Right renal cortex interstitium (tissue), 3 donors: Measurements from ENCODE around the gene SPNS2. TPM values are rescaled to one million over a fixed set of nuclear protein-coding genes. Genes with fewer than 3 reads are reported as not detected.

Source experiments
- DNase-seq, 3 donors: peaks; one replicate each; pipeline ENCODE4 v3.0.0-alpha.2; 2013; ENCODE audit warnings: low read depth in 3 of 3, low spot score in 2 of 3
- polyA plus RNA-seq, 3 donors: library from polyadenylated mRNA; unstranded; fragments of 120-200 nt; gene quantifications; one replicate each; pipeline ENCODE4 v1.2.1, GENCODE V29; 2013; ENCODE audit not compliant: insufficient read length in 3 of 3

The SPNS2 gene
- polyA plus RNA-seq, 3 donors = 30.9 to 41.5 (median 37.0) TPM

- no peak for DNase-seq
Observed at GRCh38 chr17:4518901-4519300, 20.2 kb downstream of the SPNS2 start.

- no peak for DNase-seq
Observed at GRCh38 chr17:4519361-4519788, 20.7 kb downstream of the SPNS2 start.

GRCh38 chr17:4520060-4520893 is 21.6 kb downstream of the SPNS2 start:
- no peak for DNase-seq

- DNase-seq = no peak
Observed at GRCh38 chr17:4520894-4521600, 22.4 kb downstream of the SPNS2 start.

GRCh38 chr17:4522661-4523060 is 24.0 kb downstream of the SPNS2 start:
- DNase-seq = no peak

- DNase-seq = no peak
Observed at GRCh38 chr17:4523946-4524345, 25.3 kb downstream of the SPNS2 start.

- DNase-seq = no peak
Observed at GRCh38 chr17:4525691-4526397, 27.2 kb downstream of the SPNS2 start.

DNA sequence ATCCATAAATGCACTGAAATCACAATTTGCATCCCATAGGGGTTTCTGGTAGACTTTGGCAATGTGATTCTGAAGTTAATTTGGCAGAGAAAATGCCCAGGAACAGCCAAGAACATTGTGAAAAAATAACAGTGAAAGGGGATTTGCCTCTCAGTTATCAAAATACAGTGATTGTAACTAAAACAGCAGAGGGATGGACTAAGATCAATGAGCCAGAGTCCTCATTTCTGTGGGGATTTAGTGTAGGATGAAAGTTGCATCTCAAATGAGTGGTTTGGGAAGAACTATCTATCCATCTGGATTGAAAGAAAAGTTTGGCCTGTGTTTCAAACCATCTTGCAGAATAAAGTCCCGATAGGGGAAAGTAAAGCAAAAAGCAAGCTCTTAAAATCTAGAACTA is 28.5 kb downstream of the SPNS2 start:
- DNase-seq = no peak

DNA sequence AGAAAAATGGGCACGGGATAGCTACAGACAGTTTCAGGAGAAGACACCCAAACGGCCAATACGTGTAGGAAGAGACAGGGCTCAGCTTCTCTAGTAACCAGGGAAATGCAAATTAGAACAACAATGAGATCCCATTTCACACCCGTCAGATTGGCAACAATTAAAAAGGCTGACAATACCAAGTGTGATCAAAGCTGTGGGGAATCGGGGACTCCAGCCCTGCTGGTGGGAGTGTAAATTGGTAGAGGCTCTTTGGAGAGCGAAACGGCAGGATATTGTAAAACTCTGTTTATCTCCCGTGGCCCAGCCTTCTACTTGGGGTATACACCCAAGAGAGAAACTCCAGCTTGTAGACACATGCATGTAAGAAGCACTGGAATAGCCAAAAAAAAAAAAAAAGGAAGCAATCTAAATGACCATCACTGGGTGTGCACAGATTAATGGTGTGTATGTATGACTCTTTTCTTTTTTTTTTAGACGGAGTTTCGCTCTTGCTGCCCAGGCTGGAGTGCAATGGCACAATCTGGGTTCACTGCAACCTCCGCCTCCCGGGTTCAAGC is 29.0 kb downstream of the SPNS2 start:
- no peak for DNase-seq

GRCh38 chr17:4529533-4530152 is 31.0 kb downstream of the SPNS2 start:
- no peak for DNase-seq

DNA sequence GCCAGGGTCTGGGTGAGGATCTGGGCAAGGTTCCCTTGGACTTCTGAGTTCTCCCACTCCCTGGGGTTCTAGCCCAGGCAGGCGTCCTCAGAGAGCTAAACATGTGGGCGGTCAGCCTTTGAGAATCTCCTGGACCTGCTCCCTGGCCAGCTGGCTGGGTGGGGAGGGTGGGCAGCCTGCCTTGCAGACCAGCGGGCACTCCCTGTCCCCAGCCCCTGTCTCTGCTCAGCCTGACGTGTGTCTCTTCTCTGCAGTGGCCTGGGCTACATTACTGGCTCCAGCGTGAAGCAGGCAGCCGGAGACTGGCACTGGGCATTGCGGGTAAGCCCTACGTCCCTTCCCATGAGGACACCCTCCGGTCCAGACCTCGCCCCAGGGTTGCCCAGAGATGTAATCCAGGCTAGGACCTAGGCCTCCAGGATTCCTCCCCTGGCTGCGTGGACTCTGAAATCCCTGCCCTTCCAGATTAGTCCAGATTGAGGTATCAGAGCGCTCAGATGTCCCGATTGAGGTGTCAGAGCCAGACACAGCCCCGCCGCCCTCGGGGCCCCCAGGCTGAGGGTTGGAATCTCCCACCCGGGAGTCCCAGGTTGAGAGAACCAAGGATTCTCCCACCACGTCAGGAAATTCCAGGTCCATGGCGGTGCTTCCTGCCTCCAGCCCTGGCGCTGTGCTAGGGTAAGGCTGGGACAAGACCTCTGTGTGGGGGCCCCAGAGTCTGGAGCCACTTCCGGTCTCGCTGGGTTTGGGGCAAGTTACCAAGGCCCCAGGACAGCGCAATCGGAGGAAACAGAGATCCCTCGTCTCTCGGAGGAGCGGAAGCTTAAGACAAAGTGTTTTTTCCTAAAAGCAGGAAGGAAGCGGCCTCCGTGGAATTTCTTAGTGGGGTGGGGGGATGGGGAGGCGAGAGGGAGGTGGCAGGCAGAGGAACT is 32.4 kb downstream of the SPNS2 start:
- no peak for DNase-seq

DNA sequence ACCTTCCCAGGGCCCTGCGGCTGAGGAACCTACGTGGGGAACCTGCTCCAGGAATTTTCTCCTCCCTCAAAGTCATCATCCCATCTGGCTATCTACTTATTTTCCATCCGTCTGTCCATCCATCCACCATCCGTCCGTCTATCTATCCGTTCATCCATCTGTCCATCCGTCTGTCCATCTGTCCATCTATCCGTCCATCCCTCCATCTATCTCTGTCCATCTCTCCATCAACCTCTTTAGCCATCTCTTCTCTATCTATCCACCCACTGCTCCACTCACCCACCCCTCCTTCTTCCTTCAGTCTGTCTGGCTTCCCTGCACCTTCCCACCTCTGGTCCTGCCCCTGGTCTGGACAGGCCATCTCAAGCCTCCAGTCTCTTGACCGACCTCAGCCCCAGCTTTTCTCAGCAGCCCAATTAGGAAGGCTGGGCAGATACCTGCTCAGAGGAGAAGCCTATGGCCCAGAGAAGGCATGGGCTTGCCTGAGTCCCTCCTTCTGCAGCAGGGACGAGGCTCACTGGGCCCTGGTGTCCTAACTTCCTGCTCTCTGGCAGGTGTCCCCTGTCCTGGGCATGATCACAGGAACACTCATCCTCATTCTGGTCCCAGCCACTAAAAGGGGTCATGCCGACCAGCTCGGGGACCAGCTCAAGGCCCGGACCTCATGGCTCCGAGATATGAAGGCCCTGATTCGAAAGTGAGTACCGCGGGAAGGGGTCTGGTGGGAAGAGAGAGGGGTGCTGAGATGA is 33.5 kb downstream of the SPNS2 start:
- DNase-seq = no peak

DNA sequence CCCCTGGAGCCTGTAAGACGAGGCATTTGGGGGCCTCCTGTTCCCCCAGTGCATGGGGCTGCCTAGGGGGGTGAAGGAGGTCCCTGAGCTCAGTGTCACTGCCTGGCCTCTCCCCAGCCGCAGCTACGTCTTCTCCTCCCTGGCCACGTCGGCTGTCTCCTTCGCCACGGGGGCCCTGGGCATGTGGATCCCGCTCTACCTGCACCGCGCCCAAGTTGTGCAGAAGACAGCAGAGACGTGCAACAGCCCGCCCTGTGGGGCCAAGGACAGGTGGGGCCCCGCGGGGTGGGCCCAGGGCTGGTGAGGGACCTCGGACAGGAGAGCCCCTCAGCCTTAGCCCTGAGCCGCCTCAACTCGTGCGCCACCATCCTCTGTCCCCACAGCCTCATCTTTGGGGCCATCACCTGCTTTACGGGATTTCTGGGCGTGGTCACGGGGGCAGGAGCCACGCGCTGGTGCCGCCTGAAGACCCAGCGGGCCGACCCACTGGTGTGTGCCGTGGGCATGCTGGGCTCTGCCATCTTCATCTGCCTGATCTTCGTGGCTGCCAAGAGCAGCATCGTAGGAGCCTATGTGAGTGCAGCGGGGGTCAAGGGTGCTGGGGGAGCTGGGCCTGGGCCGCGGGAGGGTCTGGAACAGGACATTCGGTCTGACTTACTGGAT is 34.3 kb downstream of the SPNS2 start:
- DNase-seq = no peak

DNA sequence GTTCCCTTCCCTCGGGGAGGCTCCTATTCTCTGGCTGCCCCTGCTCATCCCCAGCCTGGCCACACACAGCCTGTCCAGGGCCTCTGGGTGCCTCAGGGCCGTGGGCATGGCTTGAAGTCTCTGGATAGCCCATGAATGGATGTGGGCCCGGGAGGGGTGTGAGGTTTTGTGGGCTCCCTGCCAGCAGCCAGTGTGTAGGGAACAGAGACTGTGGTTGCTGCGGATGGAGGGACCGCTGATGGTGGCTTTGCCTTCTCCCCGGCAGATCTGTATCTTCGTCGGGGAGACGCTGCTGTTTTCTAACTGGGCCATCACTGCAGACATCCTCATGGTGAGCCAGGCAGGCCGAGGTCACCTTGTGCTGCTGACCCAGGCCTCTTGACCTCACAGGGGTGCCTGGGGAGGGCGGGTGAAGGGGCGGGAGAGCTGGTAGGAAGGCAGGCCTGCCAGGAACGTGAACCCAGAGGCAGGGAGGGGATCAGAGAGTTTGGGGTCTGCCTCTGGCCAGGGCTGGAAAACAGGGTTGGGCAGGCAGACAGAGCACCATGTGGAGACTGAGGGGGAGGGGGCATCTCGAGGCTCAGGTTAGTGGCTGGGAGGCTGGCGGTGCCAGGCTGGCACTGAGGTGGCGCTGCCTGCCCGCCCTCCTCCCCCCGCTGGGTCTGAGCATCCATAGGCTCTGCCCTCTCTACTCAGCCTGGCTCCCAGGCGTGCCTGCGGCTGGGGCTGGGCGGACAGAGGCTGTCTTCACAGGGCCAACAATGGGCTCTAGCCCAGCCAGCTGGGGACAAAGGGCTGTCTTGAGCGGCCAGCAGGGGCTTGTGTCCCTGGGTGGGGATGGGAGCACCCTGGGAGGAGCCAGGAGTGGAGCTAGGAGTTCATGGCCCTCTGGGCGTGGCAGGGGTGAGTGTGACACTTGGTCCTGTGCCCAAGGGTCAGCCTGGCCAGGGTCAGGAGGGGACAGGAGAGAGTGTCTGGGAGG is 35.1 kb downstream of the SPNS2 start:
- DNase-seq = no peak

GRCh38 chr17:4534515-4534914 is 35.8 kb downstream of the SPNS2 start:
- DNase-seq = no peak

GRCh38 chr17:4534928-4535666 is 36.4 kb downstream of the SPNS2 start:
- no peak for DNase-seq
